Hepatocyte (in vitro differentiated cells): ENCODE data around the gene ASPM.

Experiments
- CTCF ChIP-seq: fragments of 200-600 bp; sonication (generic); IDR thresholded peaks from 2 replicates; pipeline ENCODE4 v1.5.1; 2016; ENCODE audit warnings: antibody characterized with exemption, mild to moderate bottlenecking; ENCODE audit not compliant: poor library complexity
- EZH2 ChIP-seq: fragments of 200-600 bp; sonication (generic); IDR thresholded peaks from 2 replicates; pipeline ENCODE4 v1.6.1; 2016; ENCODE audit warnings: antibody characterized with exemption, mild to moderate bottlenecking, borderline replicate concordance
- EZH2phosphoT487 ChIP-seq: fragments of 200-600 bp; sonication (generic); IDR thresholded peaks from one replicate; pipeline ENCODE4 v1.6.1; 2018; ENCODE audit warnings: antibody characterized with exemption, mild to moderate bottlenecking, low read depth, moderate library complexity; ENCODE audit not compliant: unreplicated experiment, severe bottlenecking

DNA sequence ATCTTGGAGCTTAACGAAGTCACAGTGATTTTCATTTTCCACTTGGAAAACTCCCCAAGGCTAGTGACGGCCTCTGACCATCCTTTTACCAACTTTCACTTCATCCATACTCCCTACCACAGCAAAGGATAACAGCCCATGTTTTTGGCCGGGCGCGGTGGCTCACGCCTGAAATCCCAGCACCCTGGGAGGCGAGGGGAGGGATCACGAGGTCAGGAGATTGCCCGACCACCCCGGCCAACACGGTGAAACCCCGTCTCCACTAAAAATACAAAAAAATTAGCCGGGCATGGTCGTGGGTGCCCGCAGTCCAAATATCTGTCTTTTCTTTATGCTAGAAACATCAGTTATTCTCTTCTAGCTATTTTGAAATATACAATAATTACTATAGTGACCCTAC lies 7.3 kb downstream of the ASPM start:
- no peak for TF ChIP-seq CTCF
- no peak for TF ChIP-seq EZH2
- no peak for TF ChIP-seq EZH2phosphoT487
